Liver (tissue), 3 donors: ENCODE results near the gene SPTBN5.

Experiments
- JUND ChIP-seq, 2 donors: IDR thresholded peaks; 2 replicates each; pipeline ENCODE4 v1.6.1; 2016; ENCODE audit warnings: antibody characterized with exemption in 2 of 2
- RAD21 ChIP-seq, 2 donors: IDR thresholded peaks; 2 replicates each; pipeline ENCODE4 v1.6.1; 2016; ENCODE audit warnings: antibody characterized with exemption in 2 of 2, mild to moderate bottlenecking in 2 of 2
- YY1 ChIP-seq: IDR thresholded peaks from 2 replicates; pipeline ENCODE4 v1.6.1; 2016; ENCODE audit warnings: antibody characterized with exemption, mild to moderate bottlenecking
- TF ChIP-seq, protein P1 (sequence below): fragments of 150-350 bp; IDR thresholded peaks from 2 replicates; pipeline ENCODE4 v1.5.1; 2017; ENCODE audit warnings: improper control_type of control experiment, low read depth, low read length; ENCODE audit not compliant: missing input control
- donor health status: healthy.
- donor health status: healthy.

DNA sequence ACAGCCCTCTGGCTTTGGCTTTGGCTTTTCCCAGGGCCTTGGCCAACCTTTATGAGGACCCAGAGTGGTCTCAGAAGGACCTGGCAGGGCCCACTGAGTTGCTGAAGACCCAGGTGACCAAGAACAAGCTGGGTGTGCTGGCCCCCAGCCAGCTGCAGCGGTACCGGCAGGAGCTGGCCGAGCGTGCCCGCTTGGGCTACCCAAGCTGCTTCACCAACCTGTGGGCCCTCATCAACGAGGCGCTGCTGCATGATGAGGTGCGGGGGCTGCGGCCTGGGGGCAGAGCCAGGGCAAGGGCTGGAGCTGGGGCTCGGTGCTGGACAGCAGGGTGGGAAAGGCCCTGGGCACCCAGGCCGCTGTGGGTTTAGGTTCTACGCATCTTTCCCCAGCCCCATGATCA is 49.0 kb downstream of the SPTBN5 start:
- TF ChIP-seq, protein P1, sequence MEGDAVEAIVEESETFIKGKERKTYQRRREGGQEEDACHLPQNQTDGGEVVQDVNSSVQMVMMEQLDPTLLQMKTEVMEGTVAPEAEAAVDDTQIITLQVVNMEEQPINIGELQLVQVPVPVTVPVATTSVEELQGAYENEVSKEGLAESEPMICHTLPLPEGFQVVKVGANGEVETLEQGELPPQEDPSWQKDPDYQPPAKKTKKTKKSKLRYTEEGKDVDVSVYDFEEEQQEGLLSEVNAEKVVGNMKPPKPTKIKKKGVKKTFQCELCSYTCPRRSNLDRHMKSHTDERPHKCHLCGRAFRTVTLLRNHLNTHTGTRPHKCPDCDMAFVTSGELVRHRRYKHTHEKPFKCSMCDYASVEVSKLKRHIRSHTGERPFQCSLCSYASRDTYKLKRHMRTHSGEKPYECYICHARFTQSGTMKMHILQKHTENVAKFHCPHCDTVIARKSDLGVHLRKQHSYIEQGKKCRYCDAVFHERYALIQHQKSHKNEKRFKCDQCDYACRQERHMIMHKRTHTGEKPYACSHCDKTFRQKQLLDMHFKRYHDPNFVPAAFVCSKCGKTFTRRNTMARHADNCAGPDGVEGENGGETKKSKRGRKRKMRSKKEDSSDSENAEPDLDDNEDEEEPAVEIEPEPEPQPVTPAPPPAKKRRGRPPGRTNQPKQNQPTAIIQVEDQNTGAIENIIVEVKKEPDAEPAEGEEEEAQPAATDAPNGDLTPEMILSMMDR, result no peak
- TF ChIP-seq JUND (IDR thresholded peaks at IDR 0.05), result no peak
- TF ChIP-seq RAD21 (IDR thresholded peaks at IDR 0.05), result no peak
- no peak for TF ChIP-seq YY1
